ENCODE measurements around the gene TMEM109. TPM values are rescaled to one million over a fixed set of nuclear protein-coding genes. Genes with fewer than 3 reads are reported as not detected.

The TMEM109 gene
- total RNA-seq, 1 donor from 2014 or later = 7.6 TPM

GRCh38 chr11:60917267-60917666, 3.3 kb downstream of the TMEM109 start:
- no peaks in the 10 kb centered on the region for H3K27me3 ChIP-seq (ENCODE audit: control insufficient read depth, insufficient read depth, low read length)
- no peak for FAIRE-seq
- peaks cover 12% of the 10 kb centered on the region for H3K36me3 ChIP-seq (ENCODE audit: control insufficient read depth, insufficient read depth, low read length)
- DNase-seq (ENCODE audit: low read depth) = peak; percentile 98
- no peak for TF ChIP-seq CTCF (IDR thresholded peaks at IDR 0.05; ENCODE audit: insufficient read depth, low read length, severe bottlenecking)
- no peak overlapping the region for H3K4me3 ChIP-seq (ENCODE audit: low read depth, low read length)

- Histone ChIP-seq H3K27me3 (ENCODE audit: control insufficient read depth, insufficient read depth, low read length) (no peaks in the 10 kb centered on the region), H3K4me3 (ENCODE audit: low read depth, low read length) (no peak overlapping the region), H3K36me3 (ENCODE audit: control insufficient read depth, insufficient read depth, low read length) (peaks cover 15% of the 10 kb centered on the region)
- TF ChIP-seq CTCF (IDR thresholded peaks at IDR 0.05; ENCODE audit: insufficient read depth, low read length, severe bottlenecking) = no peak
- FAIRE-seq = no peak
- peak; percentile 56 for DNase-seq (ENCODE audit: low read depth)
Observed at GRCh38 chr11:60918251-60918938, 4.4 kb downstream of the TMEM109 start.

GRCh38 chr11:60918939-60919265, 4.9 kb downstream of the TMEM109 start:
- H3K27me3 ChIP-seq (ENCODE audit: control insufficient read depth, insufficient read depth, low read length) = no peaks in the 10 kb centered on the region
- DNase-seq (ENCODE audit: low read depth) = peak; percentile 67
- no peak for TF ChIP-seq CTCF (IDR thresholded peaks at IDR 0.05; ENCODE audit: insufficient read depth, low read length, severe bottlenecking)
- H3K36me3 ChIP-seq (ENCODE audit: control insufficient read depth, insufficient read depth, low read length) = peaks cover 15% of the 10 kb centered on the region
- FAIRE-seq = no peak
- no peak overlapping the region for H3K4me3 ChIP-seq (ENCODE audit: low read depth, low read length)

GRCh38 chr11:60919320-60919719, 5.4 kb downstream of the TMEM109 start:
- Histone ChIP-seq H3K36me3 (ENCODE audit: control insufficient read depth, insufficient read depth, low read length) (peaks cover 15% of the 10 kb centered on the region), H3K27me3 (ENCODE audit: control insufficient read depth, insufficient read depth, low read length) (no peaks in the 10 kb centered on the region), H3K4me3 (ENCODE audit: low read depth, low read length) (no peak overlapping the region)
- DNase-seq (ENCODE audit: low read depth) = peak; percentile 60
- no peak for TF ChIP-seq CTCF (IDR thresholded peaks at IDR 0.05; ENCODE audit: insufficient read depth, low read length, severe bottlenecking)
- no peak for FAIRE-seq

GRCh38 chr11:60919956-60920355, 6.0 kb downstream of the TMEM109 start:
- Histone ChIP-seq H3K36me3 (ENCODE audit: control insufficient read depth, insufficient read depth, low read length) (peaks cover 15% of the 10 kb centered on the region), H3K27me3 (ENCODE audit: control insufficient read depth, insufficient read depth, low read length) (no peaks in the 10 kb centered on the region), H3K4me3 (ENCODE audit: low read depth, low read length) (no peak overlapping the region)
- no peak for TF ChIP-seq CTCF (IDR thresholded peaks at IDR 0.05; ENCODE audit: insufficient read depth, low read length, severe bottlenecking)
- FAIRE-seq (no peak), DNase-seq (ENCODE audit: low read depth) (no peak)

- no peak for FAIRE-seq
- H3K4me3 ChIP-seq (ENCODE audit: low read depth, low read length) = no peak overlapping the region
- peaks cover 15% of the 10 kb centered on the region for H3K36me3 ChIP-seq (ENCODE audit: control insufficient read depth, insufficient read depth, low read length)
- TF ChIP-seq CTCF (IDR thresholded peaks at IDR 0.05; ENCODE audit: insufficient read depth, low read length, severe bottlenecking) = no peak
- DNase-seq (ENCODE audit: low read depth) = no peak
- H3K27me3 ChIP-seq (ENCODE audit: control insufficient read depth, insufficient read depth, low read length) = no peaks in the 10 kb centered on the region
Observed at GRCh38 chr11:60921259-60921658, 7.3 kb downstream of the TMEM109 start.

Data from bronchial epithelial cell (primary cell).